ENCODE data around the gene ACAD10. TPM values are rescaled to one million over a fixed set of nuclear protein-coding genes. Genes with fewer than 3 reads are reported as not detected.

The ACAD10 gene
- total and polyA plus RNA-seq, 4 donors: 10.7 to 34.8 (median 21.2) TPM

DNA sequence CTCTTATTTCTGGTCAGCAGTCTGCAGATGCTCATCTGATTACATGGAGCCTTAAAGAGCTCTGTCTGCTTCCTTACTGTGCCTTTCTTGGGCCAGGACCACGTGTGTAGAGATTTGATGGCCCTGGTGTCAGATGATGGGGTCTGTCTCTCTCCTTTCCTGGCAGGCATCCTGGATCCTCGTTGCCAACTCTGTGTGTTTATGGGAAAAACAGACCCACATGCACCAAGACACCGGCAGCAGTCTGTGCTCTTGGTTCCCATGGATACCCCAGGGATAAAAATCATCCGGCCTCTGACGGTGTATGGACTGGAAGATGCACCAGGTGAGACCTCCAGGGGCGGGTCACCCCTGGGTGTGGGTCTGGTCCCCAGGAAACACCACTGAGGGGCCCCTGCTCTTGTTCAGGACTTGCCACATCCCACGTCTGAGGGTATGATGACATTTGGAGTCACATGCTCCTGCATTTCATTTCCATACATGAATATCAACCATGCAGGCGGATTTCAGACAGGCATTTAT is 62.4 kb downstream of the ACAD10 start (continued):
- TF ChIP-seq, protein P1, sequence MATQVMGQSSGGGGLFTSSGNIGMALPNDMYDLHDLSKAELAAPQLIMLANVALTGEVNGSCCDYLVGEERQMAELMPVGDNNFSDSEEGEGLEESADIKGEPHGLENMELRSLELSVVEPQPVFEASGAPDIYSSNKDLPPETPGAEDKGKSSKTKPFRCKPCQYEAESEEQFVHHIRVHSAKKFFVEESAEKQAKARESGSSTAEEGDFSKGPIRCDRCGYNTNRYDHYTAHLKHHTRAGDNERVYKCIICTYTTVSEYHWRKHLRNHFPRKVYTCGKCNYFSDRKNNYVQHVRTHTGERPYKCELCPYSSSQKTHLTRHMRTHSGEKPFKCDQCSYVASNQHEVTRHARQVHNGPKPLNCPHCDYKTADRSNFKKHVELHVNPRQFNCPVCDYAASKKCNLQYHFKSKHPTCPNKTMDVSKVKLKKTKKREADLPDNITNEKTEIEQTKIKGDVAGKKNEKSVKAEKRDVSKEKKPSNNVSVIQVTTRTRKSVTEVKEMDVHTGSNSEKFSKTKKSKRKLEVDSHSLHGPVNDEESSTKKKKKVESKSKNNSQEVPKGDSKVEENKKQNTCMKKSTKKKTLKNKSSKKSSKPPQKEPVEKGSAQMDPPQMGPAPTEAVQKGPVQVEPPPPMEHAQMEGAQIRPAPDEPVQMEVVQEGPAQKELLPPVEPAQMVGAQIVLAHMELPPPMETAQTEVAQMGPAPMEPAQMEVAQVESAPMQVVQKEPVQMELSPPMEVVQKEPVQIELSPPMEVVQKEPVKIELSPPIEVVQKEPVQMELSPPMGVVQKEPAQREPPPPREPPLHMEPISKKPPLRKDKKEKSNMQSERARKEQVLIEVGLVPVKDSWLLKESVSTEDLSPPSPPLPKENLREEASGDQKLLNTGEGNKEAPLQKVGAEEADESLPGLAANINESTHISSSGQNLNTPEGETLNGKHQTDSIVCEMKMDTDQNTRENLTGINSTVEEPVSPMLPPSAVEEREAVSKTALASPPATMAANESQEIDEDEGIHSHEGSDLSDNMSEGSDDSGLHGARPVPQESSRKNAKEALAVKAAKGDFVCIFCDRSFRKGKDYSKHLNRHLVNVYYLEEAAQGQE (IDR thresholded peaks at IDR 0.05): no peak
- TF ChIP-seq RXRA (IDR thresholded peaks at IDR 0.05) (no peak), HNF4A (conservative IDR thresholded peaks at IDR 0.05) (no peak)

DNA sequence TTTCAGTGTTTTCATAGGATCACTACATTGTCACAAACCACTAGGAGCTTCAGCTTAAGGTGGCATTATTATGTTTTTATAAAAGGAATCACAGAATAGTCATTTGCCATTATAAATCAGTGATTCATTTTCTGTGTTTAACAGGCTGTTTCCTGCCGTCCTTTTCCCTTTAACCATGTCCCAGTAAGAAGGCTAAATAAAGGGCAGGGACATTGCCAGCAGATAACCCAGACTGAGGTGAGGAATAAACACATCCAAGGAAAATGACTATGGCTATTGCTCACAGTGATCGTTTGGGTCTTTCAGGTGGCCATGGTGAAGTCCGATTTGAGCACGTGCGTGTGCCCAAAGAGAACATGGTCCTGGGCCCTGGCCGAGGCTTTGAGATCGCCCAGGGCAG is 63.0 kb downstream of the ACAD10 start:
- peaks cover 0 to 32% (median 23%) of the 10 kb centered on the region in 4 donors for H3K4me1 ChIP-seq (ENCODE audit: control insufficient read depth in 4 of 4, insufficient read depth in 4 of 4, low read length in 3 of 4)
- H3K4me3 ChIP-seq (ENCODE audit: low read depth in 1 of 3, low read length in 3 of 3): no peak overlapping the region
- no peaks in the 10 kb centered on the region for H3K27me3 ChIP-seq (ENCODE audit: control insufficient read depth in 4 of 4, insufficient read depth in 4 of 4, low read length in 3 of 4)
- DNase-seq (ENCODE audit: low spot score): no peak
- H3K9me3 ChIP-seq (ENCODE audit: control insufficient read depth in 4 of 4, low read length in 3 of 4): no peaks in the 10 kb centered on the region
- 70% methylated on average over 7 of the region's 7 CpGs for WGBS
- H3K27ac ChIP-seq (ENCODE audit: low read depth in 1 of 2, low read length in 2 of 2): peak overlapping the region; percentile 43 to 52
- H3K36me3 ChIP-seq (ENCODE audit: control insufficient read depth in 4 of 4, insufficient read depth in 3 of 4, low read depth in 1 of 4, low read length in 3 of 4): peaks cover 8 to 32% (median 21%) of the 10 kb centered on the region in 4 donors
- H3K9ac ChIP-seq (ENCODE audit: low read depth in 1 of 2, low read length in 2 of 2): no peak overlapping the region
- TF ChIP-seq TAF1 (conservative IDR thresholded peaks at IDR 0.05) (no peak), FOXA2 (IDR thresholded peaks at IDR 0.05) (no peak), JUND (IDR thresholded peaks at IDR 0.05) (no peak), YY1 (IDR thresholded peaks at IDR 0.05) (no peak), RAD21 (IDR thresholded peaks at IDR 0.05) (no peak), FOXA1 (IDR thresholded peaks at IDR 0.05) (no peak), HNF4G (IDR thresholded peaks at IDR 0.05) (no peak), SP1 (IDR thresholded peaks at IDR 0.05) (no peak), EGR1 (IDR thresholded peaks at IDR 0.05; ENCODE audit: low read depth in 2 of 2) (no peak), NR2F2 (IDR thresholded peaks at IDR 0.05) (no peak), GABPA (IDR thresholded peaks at IDR 0.05 in 1 of 2, conservative IDR thresholded peaks at IDR 0.05 in 1 of 2) (no peak), RXRA (IDR thresholded peaks at IDR 0.05) (no peak), HNF4A (conservative IDR thresholded peaks at IDR 0.05) (no peak)
- TF ChIP-seq, protein P2, sequence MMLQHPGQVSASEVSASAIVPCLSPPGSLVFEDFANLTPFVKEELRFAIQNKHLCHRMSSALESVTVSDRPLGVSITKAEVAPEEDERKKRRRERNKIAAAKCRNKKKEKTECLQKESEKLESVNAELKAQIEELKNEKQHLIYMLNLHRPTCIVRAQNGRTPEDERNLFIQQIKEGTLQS (IDR thresholded peaks at IDR 0.05): no peak
- TF ChIP-seq, protein P3, sequence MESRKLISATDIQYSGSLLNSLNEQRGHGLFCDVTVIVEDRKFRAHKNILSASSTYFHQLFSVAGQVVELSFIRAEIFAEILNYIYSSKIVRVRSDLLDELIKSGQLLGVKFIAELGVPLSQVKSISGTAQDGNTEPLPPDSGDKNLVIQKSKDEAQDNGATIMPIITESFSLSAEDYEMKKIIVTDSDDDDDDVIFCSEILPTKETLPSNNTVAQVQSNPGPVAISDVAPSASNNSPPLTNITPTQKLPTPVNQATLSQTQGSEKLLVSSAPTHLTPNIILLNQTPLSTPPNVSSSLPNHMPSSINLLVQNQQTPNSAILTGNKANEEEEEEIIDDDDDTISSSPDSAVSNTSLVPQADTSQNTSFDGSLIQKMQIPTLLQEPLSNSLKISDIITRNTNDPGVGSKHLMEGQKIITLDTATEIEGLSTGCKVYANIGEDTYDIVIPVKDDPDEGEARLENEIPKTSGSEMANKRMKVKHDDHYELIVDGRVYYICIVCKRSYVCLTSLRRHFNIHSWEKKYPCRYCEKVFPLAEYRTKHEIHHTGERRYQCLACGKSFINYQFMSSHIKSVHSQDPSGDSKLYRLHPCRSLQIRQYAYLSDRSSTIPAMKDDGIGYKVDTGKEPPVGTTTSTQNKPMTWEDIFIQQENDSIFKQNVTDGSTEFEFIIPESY (IDR thresholded peaks at IDR 0.05): no peak
- TF ChIP-seq, protein P1 (IDR thresholded peaks at IDR 0.05): no peak
- TF ChIP-seq, protein P4, sequence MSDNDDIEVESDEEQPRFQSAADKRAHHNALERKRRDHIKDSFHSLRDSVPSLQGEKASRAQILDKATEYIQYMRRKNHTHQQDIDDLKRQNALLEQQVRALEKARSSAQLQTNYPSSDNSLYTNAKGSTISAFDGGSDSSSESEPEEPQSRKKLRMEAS (IDR thresholded peaks at IDR 0.05): no peak
- TF ChIP-seq, protein P5, sequence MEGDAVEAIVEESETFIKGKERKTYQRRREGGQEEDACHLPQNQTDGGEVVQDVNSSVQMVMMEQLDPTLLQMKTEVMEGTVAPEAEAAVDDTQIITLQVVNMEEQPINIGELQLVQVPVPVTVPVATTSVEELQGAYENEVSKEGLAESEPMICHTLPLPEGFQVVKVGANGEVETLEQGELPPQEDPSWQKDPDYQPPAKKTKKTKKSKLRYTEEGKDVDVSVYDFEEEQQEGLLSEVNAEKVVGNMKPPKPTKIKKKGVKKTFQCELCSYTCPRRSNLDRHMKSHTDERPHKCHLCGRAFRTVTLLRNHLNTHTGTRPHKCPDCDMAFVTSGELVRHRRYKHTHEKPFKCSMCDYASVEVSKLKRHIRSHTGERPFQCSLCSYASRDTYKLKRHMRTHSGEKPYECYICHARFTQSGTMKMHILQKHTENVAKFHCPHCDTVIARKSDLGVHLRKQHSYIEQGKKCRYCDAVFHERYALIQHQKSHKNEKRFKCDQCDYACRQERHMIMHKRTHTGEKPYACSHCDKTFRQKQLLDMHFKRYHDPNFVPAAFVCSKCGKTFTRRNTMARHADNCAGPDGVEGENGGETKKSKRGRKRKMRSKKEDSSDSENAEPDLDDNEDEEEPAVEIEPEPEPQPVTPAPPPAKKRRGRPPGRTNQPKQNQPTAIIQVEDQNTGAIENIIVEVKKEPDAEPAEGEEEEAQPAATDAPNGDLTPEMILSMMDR (IDR thresholded peaks at IDR 0.05; ENCODE audit: low read depth, low read length, missing input control): no peak

Measured in liver (tissue), 9 donors.